AG09309 (cell line): ENCODE results near the gene TMEM52.
"Not testable (repeated sequence)": the region's sequence is repeated elsewhere in the genome, so short reads cannot be mapped to it uniquely, and the experiment has no call there.

Source experiments
- DNase-seq: peaks from one replicate; pipeline ENCODE4 v3.0.0-alpha.2; 2010; ENCODE audit warnings: low read depth
- H3K4me3 ChIP-seq: 2 replicates; pipeline ENCODE4 v1.5.1; 2011; ENCODE audit warnings: mild to moderate bottlenecking, low read depth, low read length, moderate library complexity; ENCODE audit not compliant: control insufficient read depth
- TF ChIP-seq, protein P1 (sequence below): IDR thresholded peaks from 2 replicates; pipeline ENCODE4 v1.5.1; 2011; ENCODE audit warnings: mild to moderate bottlenecking, low read depth, low read length, inconsistent platforms; ENCODE audit not compliant: insufficient read depth, control insufficient read depth; ENCODE audit errors: missing control alignments

The TMEM52 gene

DNA sequence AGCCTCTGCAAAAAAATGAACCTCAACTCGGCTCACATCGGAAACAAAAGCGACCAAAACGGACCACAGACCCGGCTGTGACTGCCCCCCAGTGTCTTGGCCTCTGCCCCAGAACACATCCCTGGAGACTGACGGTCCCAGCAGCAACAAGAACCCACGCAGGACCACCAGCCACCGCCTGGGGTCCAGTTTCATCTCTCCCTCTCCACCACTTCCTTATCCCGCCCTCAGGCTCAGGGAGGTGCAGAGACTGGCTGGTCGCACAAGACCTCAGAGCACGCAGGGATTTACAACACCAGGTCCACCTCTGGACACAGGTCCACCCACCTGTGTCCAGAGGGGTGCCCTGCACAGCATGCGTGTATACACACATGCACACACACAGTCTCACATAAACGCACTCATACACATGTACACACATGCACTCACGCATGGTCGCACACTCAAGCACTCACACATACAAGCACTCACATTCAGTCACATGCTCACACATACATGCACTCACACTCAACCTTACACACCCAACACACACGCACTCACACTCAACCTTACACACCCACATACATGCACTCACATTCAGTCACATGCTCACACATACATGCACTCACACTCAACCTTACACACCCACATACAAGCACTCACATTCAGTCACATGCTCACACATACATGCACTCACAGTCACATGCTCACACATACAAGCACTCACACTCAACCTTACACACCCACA is 18.6 kb upstream of the TMEM52 start:
- DNase-seq, result no peak

DNA sequence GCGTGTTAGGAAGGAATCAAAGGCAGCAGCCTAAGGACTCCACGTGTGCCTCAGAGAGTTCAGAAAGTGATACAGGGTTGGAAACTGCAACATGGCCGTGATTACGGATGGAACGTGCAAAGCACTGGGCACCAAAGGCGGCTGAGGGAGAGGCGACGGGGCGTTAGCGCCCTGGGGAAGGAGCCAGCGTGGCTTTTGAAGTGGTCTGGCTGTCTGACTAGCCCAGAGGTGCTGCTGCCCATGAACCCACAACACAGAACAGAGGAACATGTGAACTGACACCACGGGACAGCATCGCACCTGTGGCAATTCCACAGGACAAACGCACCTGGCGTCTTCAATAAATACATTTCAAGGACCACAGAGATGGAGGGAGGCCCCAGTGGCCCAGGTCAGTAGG is 18.0 kb upstream of the TMEM52 start:
- TF ChIP-seq, protein P1, sequence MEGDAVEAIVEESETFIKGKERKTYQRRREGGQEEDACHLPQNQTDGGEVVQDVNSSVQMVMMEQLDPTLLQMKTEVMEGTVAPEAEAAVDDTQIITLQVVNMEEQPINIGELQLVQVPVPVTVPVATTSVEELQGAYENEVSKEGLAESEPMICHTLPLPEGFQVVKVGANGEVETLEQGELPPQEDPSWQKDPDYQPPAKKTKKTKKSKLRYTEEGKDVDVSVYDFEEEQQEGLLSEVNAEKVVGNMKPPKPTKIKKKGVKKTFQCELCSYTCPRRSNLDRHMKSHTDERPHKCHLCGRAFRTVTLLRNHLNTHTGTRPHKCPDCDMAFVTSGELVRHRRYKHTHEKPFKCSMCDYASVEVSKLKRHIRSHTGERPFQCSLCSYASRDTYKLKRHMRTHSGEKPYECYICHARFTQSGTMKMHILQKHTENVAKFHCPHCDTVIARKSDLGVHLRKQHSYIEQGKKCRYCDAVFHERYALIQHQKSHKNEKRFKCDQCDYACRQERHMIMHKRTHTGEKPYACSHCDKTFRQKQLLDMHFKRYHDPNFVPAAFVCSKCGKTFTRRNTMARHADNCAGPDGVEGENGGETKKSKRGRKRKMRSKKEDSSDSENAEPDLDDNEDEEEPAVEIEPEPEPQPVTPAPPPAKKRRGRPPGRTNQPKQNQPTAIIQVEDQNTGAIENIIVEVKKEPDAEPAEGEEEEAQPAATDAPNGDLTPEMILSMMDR, result no peak
- no peak for DNase-seq
- H3K4me3 ChIP-seq, result no peak overlapping the region

More for the DNA sequence above, 18.6 kb upstream of the TMEM52 start:
- TF ChIP-seq, protein P1, result no peak
- no peak overlapping the region for H3K4me3 ChIP-seq

DNA sequence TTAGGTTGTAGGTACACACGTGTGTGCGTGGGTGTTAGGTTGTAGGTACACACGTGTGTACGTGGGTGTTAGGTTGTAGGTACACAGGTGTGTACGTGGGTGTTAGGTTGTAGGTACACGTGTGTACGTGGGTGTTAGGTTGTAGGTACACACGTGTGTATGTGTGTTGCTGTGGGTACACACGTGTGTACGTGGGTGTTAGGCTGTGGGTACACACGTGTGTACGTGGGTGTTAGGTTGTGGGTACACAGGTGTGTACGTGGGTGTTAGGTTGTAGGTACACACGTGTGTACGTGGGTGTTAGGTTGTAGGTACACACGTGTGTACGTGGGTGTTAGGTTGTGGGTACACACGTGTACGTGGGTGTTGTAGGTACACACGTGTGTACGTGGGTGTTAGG is 15.8 kb upstream of the TMEM52 start:
- not testable (repeated sequence) for H3K4me3 ChIP-seq, DNase-seq

DNA sequence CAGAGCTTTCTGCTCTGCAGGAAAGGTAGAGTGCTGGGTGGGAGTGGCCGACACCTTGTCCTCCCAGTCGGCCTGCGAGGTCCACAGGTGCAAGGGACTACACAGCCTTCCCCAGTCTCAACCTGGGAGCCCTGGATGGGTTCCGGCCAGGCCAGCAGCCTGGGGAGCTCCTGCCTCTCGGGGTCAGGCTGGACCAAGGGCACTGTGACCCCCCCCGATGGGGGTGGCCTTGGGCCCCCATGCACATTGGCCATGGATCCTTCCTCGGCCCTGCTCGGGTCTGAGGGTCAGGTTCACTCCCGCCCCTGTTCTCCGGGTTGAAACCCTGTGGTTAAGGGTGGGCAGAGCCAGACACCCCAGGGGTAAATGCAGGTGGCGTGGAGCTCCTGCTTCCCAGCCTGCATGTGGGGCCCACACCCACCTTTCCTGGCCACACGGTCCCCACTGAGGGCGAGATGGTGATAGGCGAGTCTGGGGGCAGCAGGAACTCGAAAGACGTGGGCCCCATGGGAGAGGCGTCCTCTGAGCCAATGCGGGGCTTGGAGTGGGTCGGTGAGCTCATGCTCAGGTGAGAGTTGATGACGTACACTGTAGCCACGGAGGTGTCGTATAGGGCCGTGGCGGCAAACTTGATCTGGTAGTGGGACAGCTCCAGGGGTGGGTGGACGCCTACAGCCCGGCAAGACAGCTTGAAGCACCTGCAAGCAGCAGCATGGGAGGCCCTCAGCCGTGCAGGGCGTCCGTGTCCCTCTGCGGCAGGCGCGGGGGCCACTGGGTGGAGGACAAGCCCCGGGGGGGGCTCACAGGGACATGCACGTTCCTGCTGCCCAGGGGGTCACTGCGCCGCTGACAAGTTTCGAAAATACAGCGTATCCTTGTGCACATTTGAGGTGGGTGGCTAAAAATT is 10.8 kb upstream of the TMEM52 start:
- TF ChIP-seq, protein P1, result no peak
- no peak overlapping the region for H3K4me3 ChIP-seq
- no peak for DNase-seq

DNA sequence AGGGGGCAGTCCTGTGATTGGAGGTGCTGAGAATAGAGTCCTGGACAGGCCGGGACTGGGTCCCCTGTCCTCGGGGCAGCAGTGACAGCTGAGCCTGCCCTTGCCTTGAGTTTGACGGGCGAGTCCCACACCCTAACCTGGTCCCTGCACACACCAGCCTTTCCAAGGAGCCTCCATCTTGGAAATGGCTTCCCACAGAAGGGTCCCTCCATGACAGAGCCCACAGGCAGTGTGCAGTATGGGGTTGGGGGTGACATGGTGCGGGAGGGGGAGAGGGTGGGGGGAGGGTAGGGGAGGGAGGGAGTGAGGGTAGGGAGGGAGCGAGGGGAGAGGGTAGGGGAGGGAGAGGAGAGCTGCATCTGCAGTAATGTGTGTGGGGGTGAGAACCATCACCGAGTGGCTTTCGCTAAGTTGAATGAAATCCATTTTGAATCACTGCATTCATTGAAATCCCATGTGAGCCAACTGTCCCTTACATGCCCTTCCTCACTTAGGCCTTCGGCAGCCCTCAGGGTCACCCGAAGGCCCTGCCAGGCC is 10.1 kb upstream of the TMEM52 start:
- TF ChIP-seq, protein P1, result no peak
- H3K4me3 ChIP-seq, result no peak overlapping the region
- DNase-seq, result no peak

DNA sequence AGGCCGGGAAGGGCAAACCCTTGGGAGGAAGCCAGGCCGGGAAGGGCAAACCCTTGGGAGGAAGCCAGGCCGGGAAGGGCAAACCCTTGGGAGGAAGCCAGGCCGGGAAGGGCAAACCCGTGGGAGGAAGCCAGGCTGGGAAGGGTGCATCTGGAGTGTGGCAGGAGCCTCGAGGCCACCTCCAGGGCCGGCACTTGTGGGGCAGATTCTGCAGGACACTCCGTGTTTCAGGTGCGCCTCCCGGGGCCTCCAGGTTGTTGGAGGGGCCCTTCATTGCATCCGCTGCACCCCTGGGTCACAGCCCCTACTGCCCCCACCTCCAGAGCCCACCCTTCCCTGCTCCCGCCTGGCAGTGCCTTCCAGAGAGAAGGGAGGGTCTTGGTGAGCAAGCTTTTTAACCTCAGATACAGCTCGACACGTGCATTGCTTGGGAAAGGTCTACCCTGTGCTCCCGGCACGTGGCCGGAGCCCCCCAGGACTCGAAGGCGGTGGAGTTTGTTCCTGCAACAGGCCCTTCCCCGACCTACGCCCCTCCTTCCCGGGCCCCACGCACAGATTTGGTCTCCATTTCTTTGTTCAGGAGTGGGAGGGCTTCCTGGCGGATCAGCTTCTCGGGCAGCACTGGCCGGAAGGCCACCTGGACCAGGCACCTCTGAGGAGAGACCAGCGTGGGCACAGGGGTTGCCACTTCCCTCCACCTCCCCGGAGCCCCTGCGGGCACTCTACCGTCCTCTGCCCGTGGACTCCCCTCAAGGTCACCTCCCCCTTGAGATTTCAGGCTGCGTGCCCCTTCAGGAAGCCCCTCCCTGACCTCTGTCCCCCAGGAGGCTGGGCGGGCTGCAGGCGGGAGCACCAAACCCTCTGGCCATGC is 9.4 kb upstream of the TMEM52 start:
- TF ChIP-seq, protein P1, result no peak
- H3K4me3 ChIP-seq, result no peak overlapping the region
- no peak for DNase-seq

DNA sequence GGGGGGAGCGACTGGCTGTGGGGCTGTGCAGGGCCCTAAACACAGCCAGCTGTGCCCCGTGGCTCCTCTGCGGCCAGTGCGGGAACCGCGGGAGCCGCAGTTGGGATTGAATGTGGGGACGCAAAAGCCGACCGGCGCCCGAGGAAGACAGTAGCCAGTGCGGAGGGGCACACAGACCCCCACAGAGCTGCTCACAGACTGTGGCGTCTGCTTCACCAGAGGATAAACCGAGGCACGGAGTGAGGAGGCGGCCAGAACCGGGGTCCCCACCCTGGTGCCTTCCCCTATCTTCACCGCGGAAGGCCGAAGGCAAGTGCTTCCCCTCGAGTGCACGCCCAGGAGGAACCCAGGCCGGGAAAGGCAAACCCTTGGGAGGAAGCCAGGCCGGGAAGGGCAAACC is 8.7 kb upstream of the TMEM52 start:
- TF ChIP-seq, protein P1, result no peak
- DNase-seq, result no peak

More for the DNA sequence above, 8.7 kb upstream of the TMEM52 start:
- no peak overlapping the region for H3K4me3 ChIP-seq
